Measurements from ENCODE around the gene CLSTN3. TPM values are rescaled to one million over a fixed set of nuclear protein-coding genes. Genes with fewer than 3 reads are reported as not detected.

Gene CLSTN3
- 20.4 TPM for polyA plus RNA-seq (2013, experiment 1 of 2; ENCODE audit: insufficient read length)
- polyA plus RNA-seq (2013, experiment 2 of 2; ENCODE audit: insufficient read length) = 19.6 TPM

DNA sequence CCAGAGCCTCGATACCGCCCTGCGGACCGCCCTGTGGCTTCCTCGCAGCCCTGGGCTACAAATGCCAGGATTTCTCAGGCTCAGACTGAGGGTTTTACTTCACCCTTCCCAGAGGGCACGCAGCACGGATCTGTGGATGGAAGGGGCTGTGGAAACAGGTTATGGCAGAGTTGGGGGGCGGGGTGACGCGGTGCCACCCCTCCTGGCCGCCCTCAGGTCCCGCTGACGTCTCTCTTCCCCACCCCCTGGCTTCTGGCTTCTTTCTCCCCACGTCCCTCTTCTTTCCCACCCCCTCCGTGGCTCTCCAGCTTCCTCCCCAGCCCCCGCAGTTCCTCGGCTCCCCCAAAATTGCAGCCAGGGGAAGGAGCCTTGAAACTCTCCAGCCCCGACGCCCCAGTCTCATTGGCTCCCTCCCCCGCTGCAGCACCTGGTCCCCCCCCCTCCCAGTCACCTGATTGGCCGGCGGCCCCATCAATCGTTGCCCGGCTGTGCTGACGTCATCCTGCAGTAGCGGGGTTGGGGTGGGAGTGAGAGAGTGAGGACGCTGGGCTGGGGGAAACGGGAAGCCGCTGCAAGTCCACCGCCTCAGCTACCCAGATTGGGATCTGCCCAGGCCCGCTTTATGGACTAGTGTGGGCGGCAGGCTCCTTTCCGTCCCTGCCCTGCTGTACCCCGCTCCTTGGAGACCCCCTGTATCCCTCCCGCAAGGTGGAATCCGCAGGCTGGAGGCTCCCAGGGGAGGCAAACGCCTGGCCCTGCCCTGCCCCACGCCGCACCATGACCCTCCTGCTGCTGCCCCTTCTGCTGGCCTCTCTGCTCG, at the start of gene CLSTN3:
Gene CLSTN3, plus strand, starts transcription at position 500 of the 820 bp plus-strand sequence. Its CDS starts 278 bp downstream, at position 778.
- DNase-seq = peak; percentile 77

DNA sequence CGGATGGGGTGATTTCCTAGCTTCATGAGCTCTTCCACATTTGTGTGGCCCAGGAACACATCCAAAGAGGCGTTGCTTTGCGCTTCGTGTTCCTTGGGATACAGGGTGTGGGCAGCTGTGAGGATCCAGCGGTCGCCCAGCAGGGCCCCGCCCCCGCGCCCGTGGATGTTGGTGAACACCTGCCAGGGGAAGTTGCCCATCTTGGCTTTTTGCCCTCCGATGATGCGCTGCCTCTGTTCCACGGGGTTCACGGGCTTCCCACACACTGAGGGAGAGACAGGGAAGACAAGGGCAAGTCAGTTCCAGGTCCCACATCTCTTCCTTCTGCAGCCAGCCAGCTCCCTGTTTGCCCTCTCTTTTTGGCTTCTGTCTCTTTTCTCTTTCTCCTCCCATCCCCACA, 49.1 kb upstream of the CLSTN3 start:
- DNase-seq = no peak

DNA sequence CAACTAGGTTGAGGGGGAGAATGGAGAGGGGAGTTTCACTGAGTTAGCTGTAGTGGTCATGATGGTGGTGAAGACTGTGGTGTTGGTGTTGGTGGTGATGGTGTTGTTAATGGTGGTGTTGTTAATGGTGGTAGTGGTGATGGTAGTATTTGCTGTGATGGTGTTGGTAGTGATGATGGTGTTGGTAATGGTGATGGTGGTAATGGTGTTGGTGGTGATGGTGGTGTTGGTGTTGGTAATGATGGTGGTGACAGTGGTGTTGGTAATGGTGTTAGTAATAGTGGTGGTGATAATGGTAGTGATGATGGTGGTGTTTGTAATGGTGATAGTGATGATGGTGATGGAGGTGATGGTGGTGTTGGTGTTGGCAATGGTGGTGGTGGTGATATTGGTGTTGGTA, 47.0 kb upstream of the CLSTN3 start:
- no peak for DNase-seq

GRCh38 chr12:7089196-7089871, 40.8 kb upstream of the CLSTN3 start:
- DNase-seq = no peak

DNA sequence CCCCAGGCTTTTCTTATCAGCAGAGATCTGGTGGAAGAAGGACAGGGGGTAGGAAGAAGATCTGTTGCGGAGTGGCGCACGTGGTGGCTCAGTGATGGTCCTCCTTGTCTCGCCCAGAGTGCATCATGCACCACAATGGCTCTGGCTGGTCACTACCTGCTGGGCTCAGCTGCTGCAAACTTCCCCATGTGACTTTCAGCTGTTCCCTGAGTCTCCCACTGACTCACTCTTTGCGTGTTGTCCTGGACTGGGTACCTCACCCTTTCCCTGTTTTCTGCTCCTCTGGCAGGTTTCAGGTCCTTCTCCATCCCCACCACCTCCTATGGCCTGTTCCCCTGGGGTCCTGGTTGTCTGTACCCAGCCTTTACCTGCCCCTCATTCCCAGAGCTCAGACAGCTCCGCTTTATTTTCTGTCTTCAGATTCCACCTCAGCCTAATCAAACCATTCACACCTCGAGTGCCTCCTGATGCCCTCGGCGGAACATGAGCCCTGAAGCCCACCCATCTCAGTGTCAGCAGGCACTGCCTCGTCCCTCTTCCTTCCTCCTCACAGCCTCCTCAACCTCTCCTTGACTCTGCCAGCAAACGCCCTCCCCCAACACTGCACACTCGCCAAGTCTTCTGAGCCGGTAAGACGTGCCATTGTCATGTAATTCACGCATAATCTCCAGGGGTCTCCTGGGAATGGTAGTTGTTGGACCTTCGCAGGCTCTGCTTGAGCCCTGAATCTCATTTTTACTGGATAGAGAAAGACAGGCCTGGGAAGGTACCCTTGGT, 39.8 kb upstream of the CLSTN3 start:
- no peak for DNase-seq

GRCh38 chr12:7091171-7091570, 39.0 kb upstream of the CLSTN3 start:
- no peak for DNase-seq

- DNase-seq = no peak
Observed at GRCh38 chr12:7091660-7092228, 38.4 kb upstream of the CLSTN3 start.

DNA sequence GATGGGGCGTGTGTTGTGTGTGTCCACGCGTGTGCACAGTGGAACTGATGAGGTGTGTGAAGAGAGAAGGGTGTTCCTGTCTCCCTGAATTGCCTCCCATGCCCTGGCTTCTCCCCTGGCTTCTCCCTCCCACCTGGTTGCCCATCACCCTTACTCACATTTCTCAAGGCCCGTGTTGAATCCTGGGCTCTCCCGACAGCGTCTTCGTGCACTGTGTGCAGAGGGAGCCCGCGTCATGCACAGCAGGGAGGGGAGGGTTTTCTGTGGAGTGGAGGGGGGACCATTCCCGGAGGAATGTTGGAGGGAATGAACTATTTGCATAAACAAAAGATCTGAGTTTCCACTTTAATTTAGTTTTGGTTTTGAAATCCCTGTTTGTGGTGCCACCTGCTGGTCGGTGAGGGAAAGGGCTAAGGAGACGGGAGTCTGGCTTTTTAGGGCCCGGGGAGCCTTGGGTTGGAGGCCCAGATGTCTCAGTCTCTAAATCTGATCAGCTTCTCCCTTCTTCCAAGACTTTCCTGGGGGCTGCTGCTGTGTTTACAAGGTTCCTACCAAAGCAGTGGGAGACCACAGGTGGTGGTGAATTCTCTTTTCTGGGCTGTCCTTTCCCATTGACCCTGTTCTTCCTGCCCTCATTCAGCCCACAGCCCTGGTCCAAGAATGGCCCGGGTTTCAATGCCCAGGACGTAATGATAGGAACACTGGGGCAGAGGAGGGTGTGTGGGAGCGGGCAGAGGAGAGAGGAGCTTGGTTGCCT, 37.8 kb upstream of the CLSTN3 start, which contains the start of gene C1R:
Gene C1R, minus strand, starts transcription at position 217 of the 757 bp plus-strand sequence. Its CDS starts 57 bp downstream, at position 160.
- DNase-seq = peak; percentile 92

GRCh38 chr12:7092986-7093460, 37.1 kb upstream of the CLSTN3 start:
- no peak for DNase-seq

DNA sequence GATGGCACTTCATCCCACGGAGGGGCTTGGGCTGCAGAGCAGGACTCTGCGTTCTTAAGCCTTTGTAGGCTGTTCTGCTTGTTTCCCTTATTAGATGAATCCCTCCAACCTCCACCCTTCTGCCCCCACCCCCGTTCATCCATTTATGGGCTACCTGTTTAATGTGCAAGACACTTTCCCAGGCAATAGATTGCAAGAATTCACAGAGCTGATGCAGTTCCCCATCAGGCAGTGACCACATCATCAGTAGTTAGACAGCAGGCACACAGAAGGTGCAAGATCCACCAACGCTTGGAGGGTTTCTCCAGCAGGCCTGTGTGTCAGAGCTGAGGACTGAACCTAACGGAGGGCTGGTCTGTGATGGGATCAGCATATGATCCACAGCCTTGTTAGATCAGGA, 36.7 kb upstream of the CLSTN3 start:
- DNase-seq = no peak

- DNase-seq = peak; percentile 38
Observed at GRCh38 chr12:7093892-7094291, 36.3 kb upstream of the CLSTN3 start.

DNA sequence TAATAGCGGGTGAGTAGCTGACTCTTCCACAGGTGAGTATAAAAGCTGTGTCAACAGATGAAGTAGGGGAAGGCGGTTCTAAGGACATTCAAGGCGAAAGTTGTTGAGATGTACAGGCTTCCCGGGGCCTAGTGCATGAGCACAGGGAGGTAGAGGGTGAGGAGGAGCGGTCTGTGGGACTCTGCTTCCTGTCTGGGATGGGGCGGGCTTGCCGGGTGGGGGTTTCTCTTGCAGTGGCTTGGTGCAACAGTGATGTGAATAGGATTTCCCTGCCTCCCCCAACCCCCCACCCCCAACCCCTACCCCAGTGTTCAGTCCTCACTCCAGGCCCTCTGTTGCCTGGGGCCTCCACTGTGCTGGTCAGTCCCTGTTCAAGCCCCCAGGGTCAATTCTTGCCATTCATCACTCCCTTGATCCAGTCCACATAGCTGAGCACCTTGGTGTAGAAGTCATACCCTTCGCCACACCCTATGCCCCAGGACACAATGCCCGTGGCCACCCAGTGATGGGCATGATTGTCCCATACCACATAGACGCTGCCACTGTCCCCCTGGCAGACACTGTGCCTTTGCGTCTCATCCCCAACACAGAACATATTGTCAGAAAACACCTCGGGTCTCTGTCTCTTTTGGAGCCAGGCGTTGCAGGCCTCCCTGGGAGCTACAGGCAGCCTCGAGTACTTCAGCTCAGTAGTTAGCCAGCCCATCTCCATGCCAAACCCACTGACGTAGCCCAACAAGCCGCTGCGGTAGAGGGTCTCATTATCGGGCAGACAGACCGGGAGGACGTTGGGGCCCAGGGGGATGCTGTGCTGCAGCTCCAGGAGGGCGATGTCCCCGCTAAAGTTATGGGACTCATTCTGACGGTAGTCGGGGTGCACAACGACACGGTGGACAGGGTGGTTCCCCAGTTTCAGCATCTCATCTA, 33.9 kb upstream of the CLSTN3 start:
- DNase-seq = no peak

GRCh38 chr12:7096979-7097378, 33.2 kb upstream of the CLSTN3 start:
- DNase-seq = no peak

DNA sequence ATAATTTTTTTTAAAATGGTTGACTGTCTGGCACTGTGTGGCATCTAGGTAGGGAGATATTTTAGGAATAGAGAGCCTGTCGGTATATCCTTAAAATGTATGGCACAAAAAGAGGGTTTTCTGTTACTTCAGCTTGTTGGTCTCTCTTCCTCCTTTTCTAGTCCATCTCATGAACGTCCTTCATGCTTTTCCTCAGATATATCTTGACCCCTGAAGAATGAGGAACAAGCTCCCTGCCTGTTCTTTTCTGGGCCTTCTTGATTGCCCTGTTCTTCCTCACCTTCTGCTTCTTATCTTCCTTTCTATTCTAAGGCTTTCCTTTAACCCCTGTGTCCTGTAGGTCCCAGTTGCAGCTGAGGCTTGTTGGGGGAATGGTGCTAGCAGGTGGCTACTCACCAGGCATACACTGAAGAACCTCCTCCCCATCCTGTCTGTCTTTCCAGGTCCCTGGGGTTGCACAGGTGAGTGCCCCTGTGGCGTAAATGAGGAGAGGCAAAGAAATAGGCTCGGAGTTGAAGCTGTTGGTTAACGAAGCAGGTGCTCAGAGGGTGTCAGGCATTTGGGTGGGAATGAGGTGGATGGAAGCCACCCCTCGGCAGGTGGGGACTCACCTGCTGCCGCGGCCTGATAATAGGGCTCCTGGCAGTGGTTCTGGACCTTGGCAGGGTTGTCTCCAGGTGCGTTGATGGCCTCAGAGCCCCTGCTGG, 30.7 kb upstream of the CLSTN3 start:
- no peak for DNase-seq

- no peak for DNase-seq
Observed at GRCh38 chr12:7100239-7100638, 29.9 kb upstream of the CLSTN3 start.

GRCh38 chr12:7101047-7101693, 29.0 kb upstream of the CLSTN3 start:
- no peak for DNase-seq

GRCh38 chr12:7101694-7102131, 28.5 kb upstream of the CLSTN3 start:
- DNase-seq = no peak

GRCh38 chr12:7102582-7102981, 27.6 kb upstream of the CLSTN3 start:
- no peak for DNase-seq
